Kidney epithelial cell (primary cell): Measurements from ENCODE around the gene LDLRAP1. TPM values are rescaled to one million over a fixed set of nuclear protein-coding genes. Genes with fewer than 3 reads are reported as not detected.

Source experiments
- DNase-seq: peaks from one replicate; pipeline ENCODE4 v3.0.0-alpha.2; 2010; ENCODE audit warnings: low read depth
- H3K27me3 ChIP-seq: 2 replicates; pipeline ENCODE4 v1.6.0; 2011; ENCODE audit warnings: low read length; ENCODE audit not compliant: control insufficient read depth, insufficient read depth
- H3K36me3 ChIP-seq: 2 replicates; pipeline ENCODE4 v1.5.1; 2011; ENCODE audit warnings: low read length; ENCODE audit not compliant: control insufficient read depth, insufficient read depth
- H3K4me3 ChIP-seq: 2 replicates; pipeline ENCODE4 v1.5.1; 2011; ENCODE audit warnings: low read depth, mild to moderate bottlenecking, control low read depth, low read length
- CTCF ChIP-seq: IDR thresholded peaks from 2 replicates; pipeline ENCODE4 v1.5.1; 2011; ENCODE audit warnings: mild to moderate bottlenecking, moderate library complexity, low read length, control low read depth, inconsistent platforms; ENCODE audit not compliant: insufficient read depth, poor library complexity, severe bottlenecking
- total RNA-seq: library from RNA; depleted of rRNA; stranded (reverse); fragments of >200 nt; gene quantifications from 2 replicates; pipeline ENCODE4 v1.2.3, GENCODE V29; 2015

LDLRAP1 gene
- total RNA-seq, 1 donor from 2014 or later, result 7.5 TPM

DNA sequence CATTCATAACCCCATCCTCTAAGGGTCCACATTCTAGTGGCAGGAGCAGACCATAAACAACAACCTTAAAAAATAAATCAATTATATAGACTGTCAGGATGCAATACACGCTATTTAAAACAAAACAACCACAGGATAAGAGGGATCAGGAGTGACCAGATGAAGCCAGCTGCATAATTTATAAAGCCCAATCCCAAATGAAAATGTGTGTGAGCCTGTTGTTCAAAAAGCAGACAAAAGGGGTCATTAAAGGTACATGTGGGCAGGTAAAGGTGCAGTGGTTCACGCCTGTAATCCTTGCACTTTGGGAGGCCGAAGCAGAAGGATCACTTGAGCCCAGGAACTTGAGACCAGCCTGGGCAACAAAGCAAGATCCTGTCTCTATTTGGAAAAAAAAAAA, 10.4 kb upstream of the LDLRAP1 start:
- TF ChIP-seq CTCF, result no peak
- DNase-seq, result no peak
- Histone ChIP-seq H3K4me3 (no peak overlapping the region), H3K27me3 (peaks cover 15% of the 10 kb centered on the region), H3K36me3 (no peaks in the 10 kb centered on the region)

DNA sequence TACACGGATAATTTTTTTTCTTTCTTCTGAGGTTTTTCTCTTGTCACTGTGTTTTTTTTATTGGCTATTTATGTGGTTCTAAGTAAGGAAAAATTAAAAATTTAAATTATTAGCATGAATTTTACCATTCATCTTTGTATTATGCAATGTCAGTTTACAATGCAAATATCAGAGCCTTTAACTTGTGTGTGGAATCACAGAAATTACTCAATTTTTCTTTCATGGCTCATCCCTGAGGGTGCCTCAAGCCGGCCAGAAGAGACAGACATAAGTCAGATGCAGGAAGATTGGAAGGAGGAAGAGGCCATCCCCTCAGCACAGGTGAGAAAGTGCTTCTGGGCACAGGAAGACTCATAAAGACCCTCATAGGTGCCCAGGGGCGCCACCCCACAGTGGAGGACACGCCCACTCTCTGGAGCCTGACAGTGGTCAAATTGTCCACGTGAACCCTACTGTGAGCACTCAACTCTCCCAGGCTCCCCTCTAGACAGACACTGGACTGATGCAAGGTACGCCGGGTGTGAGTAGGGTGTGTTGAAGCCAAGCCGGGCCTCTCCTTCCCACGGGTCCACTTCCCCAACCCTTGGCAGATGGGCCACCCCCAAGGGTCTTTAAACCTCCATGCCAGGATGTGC, 9.5 kb upstream of the LDLRAP1 start:
- Histone ChIP-seq H3K27me3 (peaks cover 12% of the 10 kb centered on the region), H3K36me3 (no peaks in the 10 kb centered on the region), H3K4me3 (no peak overlapping the region)
- TF ChIP-seq CTCF, result no peak
- DNase-seq, result no peak

GRCh38 chr1:25534410-25534788, 9.0 kb upstream of the LDLRAP1 start:
- no peaks in the 10 kb centered on the region for H3K36me3 ChIP-seq
- no peak for DNase-seq
- peaks cover 11% of the 10 kb centered on the region for H3K27me3 ChIP-seq
- TF ChIP-seq CTCF, result no peak
- H3K4me3 ChIP-seq, result no peak overlapping the region

DNA sequence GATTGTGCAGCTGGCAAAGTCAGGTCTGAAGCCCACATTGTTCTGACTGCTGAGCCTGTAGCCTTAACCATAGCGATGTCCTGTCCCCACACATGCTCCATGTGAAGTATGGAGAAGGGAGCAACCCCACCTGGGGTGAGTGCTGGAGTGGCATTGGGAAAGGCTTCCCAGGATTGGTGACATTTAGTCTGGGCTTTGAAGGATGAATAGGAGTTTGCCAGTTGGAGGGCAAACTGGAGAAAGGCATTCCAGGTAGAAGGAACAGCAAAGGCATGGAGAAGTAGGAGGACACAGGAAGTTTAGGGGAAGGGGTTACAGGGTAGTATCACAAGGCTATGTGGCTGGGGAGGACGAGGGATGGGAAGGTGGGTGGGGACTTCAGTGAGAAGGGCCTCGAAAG, 7.3 kb upstream of the LDLRAP1 start:
- Histone ChIP-seq H3K4me3 (no peak overlapping the region), H3K36me3 (no peaks in the 10 kb centered on the region), H3K27me3 (peaks cover 5% of the 10 kb centered on the region)
- TF ChIP-seq CTCF, result no peak
- DNase-seq, result no peak

DNA sequence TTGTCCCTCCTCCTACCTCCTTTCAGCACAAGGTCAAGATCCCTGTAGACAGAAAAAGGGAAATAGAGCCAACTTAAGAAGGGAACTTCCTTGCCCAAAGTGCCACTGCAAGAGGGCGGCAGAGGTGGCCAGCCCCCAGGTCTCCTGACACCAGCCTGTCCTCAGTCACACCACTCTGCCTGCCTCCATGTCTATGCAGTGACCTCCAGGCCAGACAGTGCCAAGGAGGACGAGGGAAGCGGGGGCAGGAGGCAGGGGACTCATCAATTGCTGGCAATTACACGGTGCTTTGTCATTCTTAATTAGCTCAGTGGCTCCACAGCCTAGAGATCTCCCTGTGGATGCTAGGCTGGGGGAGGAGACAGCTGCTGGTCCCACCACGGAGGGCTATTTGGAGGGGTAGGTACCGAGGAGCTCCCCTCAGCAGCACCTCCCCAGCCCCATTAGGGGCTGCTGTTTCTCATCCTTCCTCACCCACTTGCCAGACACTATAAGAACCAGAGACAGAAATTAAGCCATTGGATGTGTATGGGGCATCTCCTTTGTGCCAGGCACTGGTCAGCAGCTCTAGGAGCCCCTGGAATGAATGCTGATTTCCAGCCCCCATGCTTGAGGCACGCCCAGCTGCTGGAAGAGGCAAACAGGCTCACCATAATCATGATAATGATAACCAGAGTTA, 6.1 kb upstream of the LDLRAP1 start:
- Histone ChIP-seq H3K27me3 (peaks cover 6% of the 10 kb centered on the region), H3K4me3 (no peak overlapping the region), H3K36me3 (no peaks in the 10 kb centered on the region)
- no peak for DNase-seq
- TF ChIP-seq CTCF, result no peak
